ENCODE results near the gene CD44.

The CD44 gene

DNA sequence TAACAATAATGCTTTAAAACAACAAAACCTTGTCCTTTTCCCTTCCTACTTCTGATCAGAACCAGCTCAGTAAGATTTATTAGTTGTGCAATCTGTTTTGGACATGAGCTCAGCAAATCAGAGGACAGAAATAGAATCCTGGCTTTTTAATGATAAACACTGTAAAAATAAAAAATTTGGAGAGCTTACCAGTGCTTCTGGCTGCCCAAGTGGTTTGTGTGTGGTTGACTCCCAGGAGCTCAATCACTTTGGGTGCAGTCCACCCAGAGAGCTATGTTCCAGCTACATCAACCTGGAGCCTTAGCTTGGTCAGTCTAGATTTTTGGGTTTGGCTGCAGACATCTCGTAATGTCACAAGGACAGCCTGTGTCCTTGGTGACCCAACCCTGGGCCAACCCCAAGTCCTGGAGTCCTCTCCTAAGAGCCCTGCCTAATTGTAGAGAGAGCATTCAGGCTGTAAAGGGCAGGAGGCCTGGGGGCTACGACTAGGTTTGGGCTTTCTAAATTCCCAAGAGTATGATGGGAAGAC, 28.5 kb downstream of the CD44 start:
- Histone ChIP-seq H3K36me3 (ENCODE audit: control insufficient read depth, insufficient read depth, low read length) (peaks cover 10% of the 10 kb centered on the region), H3K27me3 (replicated peaks; ENCODE audit: control insufficient read depth, insufficient read depth, low read length) (no peaks in the 10 kb centered on the region), H3K4me3 (replicated peaks; ENCODE audit: low read depth, low read length) (no peak overlapping the region)
- TF ChIP-seq, protein P1, sequence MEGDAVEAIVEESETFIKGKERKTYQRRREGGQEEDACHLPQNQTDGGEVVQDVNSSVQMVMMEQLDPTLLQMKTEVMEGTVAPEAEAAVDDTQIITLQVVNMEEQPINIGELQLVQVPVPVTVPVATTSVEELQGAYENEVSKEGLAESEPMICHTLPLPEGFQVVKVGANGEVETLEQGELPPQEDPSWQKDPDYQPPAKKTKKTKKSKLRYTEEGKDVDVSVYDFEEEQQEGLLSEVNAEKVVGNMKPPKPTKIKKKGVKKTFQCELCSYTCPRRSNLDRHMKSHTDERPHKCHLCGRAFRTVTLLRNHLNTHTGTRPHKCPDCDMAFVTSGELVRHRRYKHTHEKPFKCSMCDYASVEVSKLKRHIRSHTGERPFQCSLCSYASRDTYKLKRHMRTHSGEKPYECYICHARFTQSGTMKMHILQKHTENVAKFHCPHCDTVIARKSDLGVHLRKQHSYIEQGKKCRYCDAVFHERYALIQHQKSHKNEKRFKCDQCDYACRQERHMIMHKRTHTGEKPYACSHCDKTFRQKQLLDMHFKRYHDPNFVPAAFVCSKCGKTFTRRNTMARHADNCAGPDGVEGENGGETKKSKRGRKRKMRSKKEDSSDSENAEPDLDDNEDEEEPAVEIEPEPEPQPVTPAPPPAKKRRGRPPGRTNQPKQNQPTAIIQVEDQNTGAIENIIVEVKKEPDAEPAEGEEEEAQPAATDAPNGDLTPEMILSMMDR (IDR thresholded peaks at IDR 0.05; ENCODE audit: insufficient read depth, low read length, poor library complexity, severe bottlenecking): no peak
- DNase-seq (ENCODE audit: extremely low read depth, insufficient read length): no peak

DNA sequence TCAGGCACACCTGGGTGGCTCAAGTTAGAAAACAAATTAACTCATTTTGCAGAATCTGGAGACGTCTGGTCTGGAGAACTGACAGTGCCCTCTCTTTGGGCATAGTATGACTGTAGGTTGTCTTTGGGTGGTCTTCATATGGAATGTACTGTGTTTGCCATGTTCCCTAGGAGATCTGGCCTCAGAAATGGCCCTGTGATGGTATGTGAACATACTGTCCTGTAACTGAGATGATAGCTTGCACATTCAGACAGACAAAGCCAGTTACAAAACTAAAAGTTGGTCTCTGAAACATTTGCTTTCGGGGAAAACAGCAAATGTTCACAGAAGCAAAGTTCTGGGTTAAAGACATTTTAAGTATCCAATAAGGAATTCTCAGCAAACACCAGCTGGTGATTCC, 29.7 kb downstream of the CD44 start:
- no peak for DNase-seq (ENCODE audit: extremely low read depth, insufficient read length)
- no peak overlapping the region for H3K4me3 ChIP-seq (replicated peaks; ENCODE audit: low read depth, low read length)
- peaks cover 10% of the 10 kb centered on the region for H3K36me3 ChIP-seq (ENCODE audit: control insufficient read depth, insufficient read depth, low read length)
- no peaks in the 10 kb centered on the region for H3K27me3 ChIP-seq (replicated peaks; ENCODE audit: control insufficient read depth, insufficient read depth, low read length)
- TF ChIP-seq, protein P1 (IDR thresholded peaks at IDR 0.05; ENCODE audit: insufficient read depth, low read length, poor library complexity, severe bottlenecking): no peak

DNA sequence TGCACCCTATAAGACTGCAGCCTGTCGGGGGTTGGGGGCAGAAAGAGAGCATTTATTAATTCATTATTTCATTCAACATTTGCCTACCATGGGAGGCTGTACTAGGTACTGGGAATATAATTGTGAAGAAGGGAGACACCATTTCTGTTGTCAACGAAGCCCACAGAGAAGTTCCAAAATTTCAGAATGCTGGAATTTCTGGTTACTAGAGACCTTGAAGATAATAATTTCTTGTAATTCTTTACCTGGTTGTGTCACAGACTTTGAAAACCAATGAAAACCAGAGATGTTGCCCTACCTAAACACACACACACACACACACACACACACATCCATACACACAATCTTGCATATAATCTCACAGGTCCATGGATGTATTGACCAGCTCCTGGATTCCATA, 30.1 kb downstream of the CD44 start:
- H3K36me3 ChIP-seq (ENCODE audit: control insufficient read depth, insufficient read depth, low read length): peaks cover 10% of the 10 kb centered on the region
- DNase-seq (ENCODE audit: extremely low read depth, insufficient read length): no peak
- H3K4me3 ChIP-seq (replicated peaks; ENCODE audit: low read depth, low read length): no peak overlapping the region
- TF ChIP-seq, protein P1 (IDR thresholded peaks at IDR 0.05; ENCODE audit: insufficient read depth, low read length, poor library complexity, severe bottlenecking): no peak
- H3K27me3 ChIP-seq (replicated peaks; ENCODE audit: control insufficient read depth, insufficient read depth, low read length): no peaks in the 10 kb centered on the region

DNA sequence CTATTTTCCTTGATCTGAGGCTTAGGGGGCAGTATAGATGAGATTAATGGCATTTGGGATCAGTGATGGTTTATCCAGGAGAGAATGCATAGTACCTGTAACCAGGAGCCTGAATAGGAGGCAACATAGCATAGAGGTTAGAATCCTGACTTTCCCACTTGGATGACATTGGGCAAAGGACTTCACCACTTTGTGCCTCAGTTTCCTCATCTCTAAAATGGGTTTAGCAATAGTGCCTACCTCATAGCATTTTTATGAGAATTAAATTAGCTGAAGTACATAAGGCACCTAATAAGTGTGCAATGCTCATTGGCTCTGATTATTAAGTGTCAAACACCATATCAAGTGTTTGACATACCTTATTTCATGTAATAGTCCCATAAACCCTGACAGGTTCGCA, 30.8 kb downstream of the CD44 start:
- Histone ChIP-seq H3K27me3 (replicated peaks; ENCODE audit: control insufficient read depth, insufficient read depth, low read length) (no peaks in the 10 kb centered on the region), H3K4me3 (replicated peaks; ENCODE audit: low read depth, low read length) (no peak overlapping the region), H3K36me3 (ENCODE audit: control insufficient read depth, insufficient read depth, low read length) (peaks cover 10% of the 10 kb centered on the region)
- no peak for DNase-seq (ENCODE audit: extremely low read depth, insufficient read length)
- TF ChIP-seq, protein P1 (IDR thresholded peaks at IDR 0.05; ENCODE audit: insufficient read depth, low read length, poor library complexity, severe bottlenecking): no peak

DNA sequence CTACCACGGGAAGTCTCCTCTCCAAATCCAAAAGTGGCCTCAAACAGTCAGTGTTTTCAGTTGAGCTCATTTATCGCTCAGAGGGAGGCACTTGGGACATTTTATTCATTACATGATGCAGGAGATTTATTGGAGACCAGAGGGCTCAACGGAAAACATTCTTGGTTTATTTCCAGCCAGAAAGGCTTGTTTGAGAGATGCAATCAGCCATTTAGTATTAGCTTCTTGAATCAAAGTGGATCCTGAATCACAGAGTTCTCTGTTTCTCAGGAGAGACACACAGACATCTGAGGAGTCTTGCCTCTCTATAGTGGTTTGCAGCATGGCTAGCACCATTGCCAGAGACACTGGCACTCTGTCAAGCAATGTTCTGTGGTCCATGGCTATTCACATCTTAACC, 31.5 kb downstream of the CD44 start:
- Histone ChIP-seq H3K4me3 (replicated peaks; ENCODE audit: low read depth, low read length) (no peak overlapping the region), H3K36me3 (ENCODE audit: control insufficient read depth, insufficient read depth, low read length) (peaks cover 10% of the 10 kb centered on the region), H3K27me3 (replicated peaks; ENCODE audit: control insufficient read depth, insufficient read depth, low read length) (no peaks in the 10 kb centered on the region)
- TF ChIP-seq, protein P1 (IDR thresholded peaks at IDR 0.05; ENCODE audit: insufficient read depth, low read length, poor library complexity, severe bottlenecking): no peak
- no peak for DNase-seq (ENCODE audit: extremely low read depth, insufficient read length)

DNA sequence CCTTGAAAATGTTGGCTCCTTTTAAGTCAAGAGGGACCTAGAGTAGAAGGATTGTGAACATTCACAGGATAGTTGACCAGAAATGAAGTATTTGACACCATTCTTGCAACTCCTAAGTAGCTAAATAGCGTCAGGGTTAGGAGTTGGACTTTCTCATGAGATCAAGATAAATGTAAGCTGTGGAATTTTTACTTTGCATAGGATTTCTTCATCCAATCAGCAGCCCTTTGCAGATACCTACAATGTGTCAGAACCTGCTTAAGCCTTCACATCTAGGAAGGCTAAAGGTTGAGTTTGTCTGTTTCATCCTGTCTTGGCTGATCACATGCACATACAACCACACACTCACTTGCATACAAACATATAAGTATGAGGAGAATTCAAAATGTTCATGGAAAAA, 32.3 kb downstream of the CD44 start:
- DNase-seq (ENCODE audit: extremely low read depth, insufficient read length): no peak
- Histone ChIP-seq H3K36me3 (ENCODE audit: control insufficient read depth, insufficient read depth, low read length) (peaks cover 10% of the 10 kb centered on the region), H3K27me3 (replicated peaks; ENCODE audit: control insufficient read depth, insufficient read depth, low read length) (no peaks in the 10 kb centered on the region), H3K4me3 (replicated peaks; ENCODE audit: low read depth, low read length) (no peak overlapping the region)
- TF ChIP-seq, protein P1 (IDR thresholded peaks at IDR 0.05; ENCODE audit: insufficient read depth, low read length, poor library complexity, severe bottlenecking): no peak
